SU-DHL-6 (cell line): Measurements from ENCODE around the gene IKZF5.

Experiments
- H2AFZ ChIP-seq: fragments of 200-600 bp; sonication (generic); 2 replicates; pipeline ENCODE4 v1.6.1; 2014; ENCODE audit warnings: low read depth, mild to moderate bottlenecking, moderate library complexity, mixed read lengths, antibody characterized with exemption, low read length; ENCODE audit not compliant: severe bottlenecking
- H3F3A ChIP-seq: fragments of 200-600 bp; shearing (Covaris generic); 2 replicates; pipeline ENCODE4 v1.6.0; 2016; ENCODE audit warnings: antibody characterized with exemption, mild to moderate bottlenecking; ENCODE audit not compliant: insufficient read depth
- H3K27ac ChIP-seq: fragments of 200-600 bp; sonication (generic); 2 replicates; pipeline ENCODE4 v1.5.1; 2016; ENCODE audit warnings: low read depth, mild to moderate bottlenecking, low read length, moderate library complexity, mixed read lengths
- H3K27me3 ChIP-seq: fragments of 200-600 bp; sonication (generic), shearing (Covaris generic); 2 replicates; pipeline ENCODE4 v1.6.0; 2014; ENCODE audit warnings: mild to moderate bottlenecking, low read length
- H3K36me3 ChIP-seq: fragments of 200-600 bp; sonication (generic); 2 replicates; pipeline ENCODE4 v1.6.1; 2014; ENCODE audit warnings: mild to moderate bottlenecking, low read length, mixed read lengths
- H3K4me2 ChIP-seq: fragments of 300-600, 200-600 bp; shearing (Covaris generic), sonication (generic); 2 replicates; pipeline ENCODE4 v1.6.0; 2014; ENCODE audit warnings: low read length, low read depth, mild to moderate bottlenecking; ENCODE audit not compliant: poor library complexity, severe bottlenecking
- H3K4me3 ChIP-seq: fragments of 200-600 bp; sonication (generic); 2 replicates; pipeline ENCODE4 v1.5.1; 2014; ENCODE audit warnings: antibody characterized with exemption, low read length, mild to moderate bottlenecking, mixed read lengths; ENCODE audit not compliant: insufficient read depth, poor library complexity, severe bottlenecking
- H3K79me2 ChIP-seq: fragments of 200-600 bp; sonication (generic); 2 replicates; pipeline ENCODE4 v1.6.1; 2014; ENCODE audit warnings: mild to moderate bottlenecking, low read length, moderate library complexity; ENCODE audit not compliant: insufficient read depth
- H3K9ac ChIP-seq: fragments of 200-600 bp; sonication (generic); 2 replicates; pipeline ENCODE4 v1.7.0; 2014; ENCODE audit warnings: mild to moderate bottlenecking, low read length
- H3K9me2 ChIP-seq: fragments of 200-600 bp; sonication (generic); replicated peaks from 2 replicates; pipeline ENCODE4 v1.6.1; 2014; ENCODE audit warnings: low read length; ENCODE audit not compliant: insufficient read depth
- H3K9me3 ChIP-seq: fragments of 200-600 bp; sonication (generic); 2 replicates; pipeline ENCODE4 v1.6.1; 2014; ENCODE audit warnings: low read length, mixed read lengths; ENCODE audit not compliant: insufficient read depth
- H4K20me1 ChIP-seq: fragments of 200-600 bp; sonication (generic); 2 replicates; pipeline ENCODE4 v1.6.1; 2014; ENCODE audit warnings: low read depth, mild to moderate bottlenecking, antibody characterized with exemption, low read length, moderate library complexity, mixed read lengths
- CTCF ChIP-seq: fragments of 200-600 bp; sonication (generic); IDR thresholded peaks from one replicate; pipeline ENCODE4 v1.5.1; 2017; ENCODE audit warnings: antibody characterized with exemption, mild to moderate bottlenecking, low read length, moderate library complexity; ENCODE audit not compliant: insufficient read depth, poor library complexity, severe bottlenecking
- EZH2phosphoT487 ChIP-seq: fragments of 200-600 bp; sonication (generic), shearing (Covaris generic); conservative IDR thresholded peaks from 2 replicates; pipeline ENCODE4 v1.6.1; 2018; ENCODE audit warnings: mild to moderate bottlenecking, antibody characterized with exemption, low read length, moderate library complexity, mixed read lengths

Gene IKZF5

GRCh38 chr10:122953902-122954730, 54.5 kb downstream of the IKZF5 start, which contains the start of gene C10orf88:
Gene C10orf88 (minus strand): TSS chr10:122954227. CDS start chr10:122954178, 49 bp downstream.
- Histone ChIP-seq H3K9ac (peak within 1 kb of the TSS; percentile 78), H3K9me3 (no peaks in the 10 kb centered on the region), H3K79me2 (peaks cover 4% of the 10 kb centered on the region), H3K9me2 (no peaks in the 10 kb centered on the region), H3K27ac (no peak within 1 kb of the TSS), H3K4me2 (peak within 1 kb of the TSS; percentile 88), H3K36me3 (no peaks in the 10 kb centered on the region), H4K20me1 (no peaks in the 10 kb centered on the region), H3K27me3 (no peaks in the 10 kb centered on the region), H3K4me3 (peak within 1 kb of the TSS; percentile 86), H3F3A (no peaks in the 10 kb centered on the region), H2AFZ (peak within 1 kb of the TSS; percentile 93)
- no peak for TF ChIP-seq CTCF

DNA sequence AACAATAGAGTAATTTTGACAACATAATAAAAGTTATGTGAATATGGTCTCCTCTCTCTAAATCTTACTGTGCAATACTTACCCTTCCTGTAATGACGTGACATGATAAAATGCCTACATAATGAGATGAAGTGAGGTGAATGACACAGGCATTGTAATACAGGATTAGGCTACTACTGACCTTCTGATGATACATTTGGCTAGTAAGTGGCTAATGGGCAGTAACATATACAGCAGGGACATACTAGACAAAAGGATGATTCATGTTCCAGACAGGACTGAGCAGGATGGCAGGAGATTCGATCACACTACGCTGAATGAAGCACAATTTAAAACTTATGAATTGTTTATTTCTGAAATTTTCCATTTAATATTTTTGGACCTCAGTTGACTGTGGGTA, 59.3 kb downstream of the IKZF5 start:
- H3K36me3 ChIP-seq: peaks cover 6% of the 10 kb centered on the region; the same call in 1 of the 2 replicates
- no peak overlapping the region for H2AFZ ChIP-seq
- H3K79me2 ChIP-seq: peaks cover 4% of the 10 kb centered on the region

More for the DNA sequence above, 59.3 kb downstream of the IKZF5 start:
- TF ChIP-seq CTCF (no peak), EZH2phosphoT487 (no peak)
- no peaks in the 10 kb centered on the region for H3K9me2 ChIP-seq
- H3K27me3 ChIP-seq: no peaks in the 10 kb centered on the region
- H3F3A ChIP-seq: no peaks in the 10 kb centered on the region; the same call in 1 of the 2 replicates
- no peaks in the 10 kb centered on the region for H4K20me1 ChIP-seq
- no peaks in the 10 kb centered on the region for H3K9me3 ChIP-seq
- H3K27ac ChIP-seq: no peak overlapping the region
- no peak overlapping the region for H3K4me2 ChIP-seq
- H3K4me3 ChIP-seq: no peak overlapping the region
- H3K9ac ChIP-seq: no peak overlapping the region
